HepG2 (cell line): ENCODE measurements around the gene UBE2J1. TPM values are rescaled to one million over a fixed set of nuclear protein-coding genes. Genes with fewer than 3 reads are reported as not detected.
A peak's percentile ranks its signal among the peaks of the same experiment; 100 is the strongest.

Experiments used
- BHLHE40 ChIP-seq: IDR thresholded peaks from 2 replicates; pipeline ENCODE4 v1.6.1; 2011; ENCODE audit warnings: low read length, improper control_type of control experiment
- HDAC2 ChIP-seq: sonication (generic); formaldehyde crosslinking; IDR thresholded peaks from 2 replicates; pipeline ENCODE4 v1.4.0; 2020; ENCODE audit warnings: missing genetic modification reagents
- KDM5B ChIP-seq: sonication (generic); formaldehyde crosslinking; IDR thresholded peaks from 2 replicates; pipeline ENCODE4 v1.4.0; 2020; ENCODE audit warnings: missing genetic modification reagents, mild to moderate bottlenecking, borderline replicate concordance
- LCORL ChIP-seq, 2 experiments: fragments of 450-650 bp in 1 of 2; sonication (generic) in 1 of 2; formaldehyde crosslinking in 1 of 2; IDR thresholded peaks; 2 replicates each; pipeline versions ENCODE4 v1.5.0 to v1.6.1; 2017 to 2020; ENCODE audit warnings: antibody characterized with exemption in 1 of 2, missing genetic modification reagents in 1 of 2
- MYC ChIP-seq: sonication (generic); formaldehyde crosslinking; IDR thresholded peaks from 2 replicates; pipeline ENCODE4 v1.9.0; 2021; ENCODE audit warnings: missing genetic modification reagents, borderline replicate concordance
- PHF8 ChIP-seq: sonication (generic); formaldehyde crosslinking; IDR thresholded peaks from 2 replicates; pipeline ENCODE4 v1.5.0; 2020; ENCODE audit warnings: missing genetic modification reagents
- POLR2AphosphoS5 ChIP-seq: IDR thresholded peaks from 2 replicates; pipeline ENCODE4 v1.6.1; 2012; ENCODE audit warnings: low read depth, low read length
- REL ChIP-seq: sonication (generic); formaldehyde crosslinking; conservative IDR thresholded peaks from 2 replicates; pipeline ENCODE4 v1.8.0; 2022; ENCODE audit warnings: mild to moderate bottlenecking, missing genetic modification reagents, moderate library complexity
- REPIN1 ChIP-seq: sonication (generic); formaldehyde crosslinking; IDR thresholded peaks from 2 replicates; pipeline ENCODE4 v1.8.0; 2022; ENCODE audit warnings: missing genetic modification reagents, low read depth, mild to moderate bottlenecking, borderline replicate concordance
- ZFX ChIP-seq: sonication (generic); formaldehyde crosslinking; IDR thresholded peaks from 2 replicates; pipeline ENCODE4 v1.4.0; 2020; ENCODE audit warnings: mild to moderate bottlenecking, low read depth, missing genetic modification reagents, moderate library complexity
- ZFY ChIP-seq: sonication (generic); formaldehyde crosslinking; IDR thresholded peaks from 2 replicates; pipeline ENCODE4 v1.4.0; 2020; ENCODE audit warnings: missing genetic modification reagents
- ZNF296 ChIP-seq: sonication (generic); formaldehyde crosslinking; conservative IDR thresholded peaks from 2 replicates; pipeline ENCODE4 v1.5.0; 2020; ENCODE audit warnings: mild to moderate bottlenecking, missing genetic modification reagents
- ZNF329 ChIP-seq: sonication (generic); formaldehyde crosslinking; IDR thresholded peaks from 2 replicates; pipeline ENCODE4 v1.9.0; 2021; ENCODE audit warnings: low read depth, mild to moderate bottlenecking, missing genetic modification reagents
- ZNF616 ChIP-seq: sonication (generic); formaldehyde crosslinking; IDR thresholded peaks from 2 replicates; pipeline ENCODE4 v1.5.0; 2020; ENCODE audit warnings: low read depth, mild to moderate bottlenecking, missing genetic modification reagents
- ZNF776 ChIP-seq: sonication (generic); formaldehyde crosslinking; IDR thresholded peaks from 2 replicates; pipeline ENCODE4 v1.4.0; 2020; ENCODE audit warnings: mild to moderate bottlenecking, missing genetic modification reagents
- ZNF780A ChIP-seq: sonication (generic); formaldehyde crosslinking; IDR thresholded peaks from 2 replicates; pipeline ENCODE4 v1.8.0; 2022; ENCODE audit warnings: mild to moderate bottlenecking, missing genetic modification reagents, moderate library complexity
- polyA plus RNA-seq, 8 experiments: library from polyadenylated mRNA; depleted of rRNA in 3 of 8; stranded (reverse) in 7 of 8; unstranded in 1 of 8; fragments of >200 nt; fragmentation: Illumina TruSeq in 4 of 8; extraction: Trizol in 4 of 8; gene quantifications; 2 replicates each; pipeline versions ENCODE4 v1.2.1 to v1.2.3, GENCODE V29; 2011 to 2016; ENCODE audit warnings: low read depth in 4 of 8, missing spikeins in 1 of 8, mixed read lengths in 1 of 8; ENCODE audit not compliant: insufficient read depth in 1 of 8
- total RNA-seq, 5 experiments: library from RNA; depleted of rRNA; stranded (reverse); fragments of >200 nt; fragmentation: Illumina TruSeq; extraction: Trizol; gene quantifications; 2 replicates each; pipeline ENCODE4 v1.2.3, GENCODE V29; 2016; ENCODE audit warnings: low read depth in 1 of 5
- TF ChIP-seq, protein P1 (sequence below): sonication (generic); formaldehyde crosslinking; IDR thresholded peaks from 2 replicates; pipeline ENCODE4 v1.8.0; 2022; ENCODE audit warnings: low read depth, missing genetic modification reagents
- TF ChIP-seq, protein P2 (sequence below): sonication (generic); formaldehyde crosslinking; IDR thresholded peaks from 2 replicates; pipeline ENCODE4 v1.5.0; 2020; ENCODE audit warnings: mild to moderate bottlenecking, missing genetic modification reagents
- TF ChIP-seq, protein P3 (sequence below): sonication (generic); formaldehyde crosslinking; IDR thresholded peaks from 2 replicates; pipeline ENCODE4 v1.9.0; 2021; ENCODE audit warnings: missing genetic modification reagents, borderline replicate concordance
- TF ChIP-seq, protein P4 (sequence below): sonication (generic); formaldehyde crosslinking; IDR thresholded peaks from 2 replicates; pipeline ENCODE4 v1.4.0; 2020; ENCODE audit warnings: mild to moderate bottlenecking, low read depth, missing genetic modification reagents

The UBE2J1 gene
- total and polyA plus RNA-seq, 2 of the 13 experiments (the other 11 are each of a cell fraction or from before 2014, with no cell fraction given), result 19.3 to 24.6 TPM

DNA sequence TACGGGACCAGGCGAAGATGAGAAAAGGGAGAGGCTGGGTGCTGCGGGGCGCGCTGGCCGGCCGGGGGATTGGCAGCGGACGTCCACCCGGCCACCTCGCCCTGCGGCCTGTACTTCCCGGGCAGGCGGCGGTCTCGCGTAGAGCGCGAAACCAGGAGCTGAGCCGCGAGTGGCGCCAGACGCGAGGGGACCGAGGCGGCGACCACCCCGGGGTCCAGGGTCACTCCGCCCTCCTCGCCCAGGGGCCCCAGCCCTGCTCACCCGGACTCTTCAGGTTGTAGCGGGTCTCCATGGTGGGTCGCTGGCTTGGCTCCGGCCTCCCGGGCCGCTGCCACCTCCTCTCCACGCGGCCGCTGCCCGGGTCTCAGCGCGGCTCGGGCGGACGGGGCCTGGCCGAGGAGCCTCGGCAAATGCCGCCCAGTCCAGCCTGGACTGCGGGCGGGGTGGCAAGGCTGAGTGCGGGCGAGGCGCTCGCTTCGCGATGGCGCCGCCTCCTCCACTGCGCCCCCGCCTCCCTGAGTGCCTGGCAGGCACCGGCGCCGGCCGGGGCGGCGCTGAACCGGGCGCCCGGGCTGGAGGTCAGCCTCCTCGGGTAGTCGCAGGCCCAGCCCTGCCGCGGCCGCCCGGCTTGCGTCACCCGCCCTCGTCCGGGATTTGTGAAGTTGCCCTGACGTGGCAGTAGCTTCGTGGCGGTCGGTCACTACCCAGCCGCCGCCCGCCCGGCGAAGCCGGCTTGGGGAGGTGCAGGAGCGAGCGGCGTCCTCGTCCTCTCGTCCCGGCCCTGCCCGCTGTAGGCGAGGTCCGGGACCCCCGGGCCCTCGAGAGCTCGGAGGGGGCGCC lies at the start of gene UBE2J1 (continued):
- TF ChIP-seq, protein P1, sequence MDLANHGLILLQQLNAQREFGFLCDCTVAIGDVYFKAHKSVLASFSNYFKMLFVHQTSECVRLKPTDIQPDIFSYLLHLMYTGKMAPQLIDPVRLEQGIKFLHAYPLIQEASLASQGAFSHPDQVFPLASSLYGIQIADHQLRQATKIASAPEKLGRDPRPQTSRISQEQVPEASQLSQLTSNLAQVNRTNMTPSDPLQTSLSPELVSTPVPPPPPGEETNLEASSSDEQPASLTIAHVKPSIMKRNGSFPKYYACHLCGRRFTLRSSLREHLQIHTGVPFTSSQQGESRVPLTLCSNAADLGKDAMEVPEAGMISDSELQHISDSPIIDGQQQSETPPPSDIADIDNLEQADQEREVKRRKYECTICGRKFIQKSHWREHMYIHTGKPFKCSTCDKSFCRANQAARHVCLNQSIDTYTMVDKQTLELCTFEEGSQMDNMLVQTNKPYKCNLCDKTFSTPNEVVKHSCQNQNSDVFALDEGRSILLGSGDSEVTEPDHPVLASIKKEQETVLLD (CRISPR knock-in tag), result peak; percentile 63; the same call in 1 of the 2 replicates
- TF ChIP-seq, protein P2, sequence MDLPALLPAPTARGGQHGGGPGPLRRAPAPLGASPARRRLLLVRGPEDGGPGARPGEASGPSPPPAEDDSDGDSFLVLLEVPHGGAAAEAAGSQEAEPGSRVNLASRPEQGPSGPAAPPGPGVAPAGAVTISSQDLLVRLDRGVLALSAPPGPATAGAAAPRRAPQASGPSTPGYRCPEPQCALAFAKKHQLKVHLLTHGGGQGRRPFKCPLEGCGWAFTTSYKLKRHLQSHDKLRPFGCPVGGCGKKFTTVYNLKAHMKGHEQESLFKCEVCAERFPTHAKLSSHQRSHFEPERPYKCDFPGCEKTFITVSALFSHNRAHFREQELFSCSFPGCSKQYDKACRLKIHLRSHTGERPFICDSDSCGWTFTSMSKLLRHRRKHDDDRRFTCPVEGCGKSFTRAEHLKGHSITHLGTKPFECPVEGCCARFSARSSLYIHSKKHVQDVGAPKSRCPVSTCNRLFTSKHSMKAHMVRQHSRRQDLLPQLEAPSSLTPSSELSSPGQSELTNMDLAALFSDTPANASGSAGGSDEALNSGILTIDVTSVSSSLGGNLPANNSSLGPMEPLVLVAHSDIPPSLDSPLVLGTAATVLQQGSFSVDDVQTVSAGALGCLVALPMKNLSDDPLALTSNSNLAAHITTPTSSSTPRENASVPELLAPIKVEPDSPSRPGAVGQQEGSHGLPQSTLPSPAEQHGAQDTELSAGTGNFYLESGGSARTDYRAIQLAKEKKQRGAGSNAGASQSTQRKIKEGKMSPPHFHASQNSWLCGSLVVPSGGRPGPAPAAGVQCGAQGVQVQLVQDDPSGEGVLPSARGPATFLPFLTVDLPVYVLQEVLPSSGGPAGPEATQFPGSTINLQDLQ (CRISPR knock-in tag), result peak; percentile 23
- TF ChIP-seq REPIN1 (CRISPR knock-in tag) (peak; percentile 64; the same call in 1 of the 2 replicates), ZNF296 (CRISPR knock-in tag) (no peak), ZFX (CRISPR knock-in tag) (peak; percentile 99), ZNF616 (peak; percentile 70), ZNF329 (CRISPR knock-in tag) (peak; percentile 68; the same call in 1 of the 2 replicates), ZNF780A (no peak), REL (0 out of 2 replicates have a peak, but pooled peaks have one; percentile 46), PHF8 (CRISPR knock-in tag) (peak; percentile 93), HDAC2 (peak; percentile 21; the same call in 1 of the 2 replicates), POLR2AphosphoS5 (peak; percentile 62), BHLHE40 (no peak), ZNF776 (peak; percentile 87), KDM5B (CRISPR knock-in tag) (peak; percentile 92), LCORL (IDR thresholded peaks at IDR 0.05) (peak; percentile 66; the same call in 1 of the 2 replicates), LCORL (CRISPR knock-in tag; IDR thresholded peaks at IDR 0.05) (no peak), MYC (CRISPR knock-in tag) (peak; percentile 73), ZFY (CRISPR knock-in tag) (peak; percentile 99)
- TF ChIP-seq, protein P3, sequence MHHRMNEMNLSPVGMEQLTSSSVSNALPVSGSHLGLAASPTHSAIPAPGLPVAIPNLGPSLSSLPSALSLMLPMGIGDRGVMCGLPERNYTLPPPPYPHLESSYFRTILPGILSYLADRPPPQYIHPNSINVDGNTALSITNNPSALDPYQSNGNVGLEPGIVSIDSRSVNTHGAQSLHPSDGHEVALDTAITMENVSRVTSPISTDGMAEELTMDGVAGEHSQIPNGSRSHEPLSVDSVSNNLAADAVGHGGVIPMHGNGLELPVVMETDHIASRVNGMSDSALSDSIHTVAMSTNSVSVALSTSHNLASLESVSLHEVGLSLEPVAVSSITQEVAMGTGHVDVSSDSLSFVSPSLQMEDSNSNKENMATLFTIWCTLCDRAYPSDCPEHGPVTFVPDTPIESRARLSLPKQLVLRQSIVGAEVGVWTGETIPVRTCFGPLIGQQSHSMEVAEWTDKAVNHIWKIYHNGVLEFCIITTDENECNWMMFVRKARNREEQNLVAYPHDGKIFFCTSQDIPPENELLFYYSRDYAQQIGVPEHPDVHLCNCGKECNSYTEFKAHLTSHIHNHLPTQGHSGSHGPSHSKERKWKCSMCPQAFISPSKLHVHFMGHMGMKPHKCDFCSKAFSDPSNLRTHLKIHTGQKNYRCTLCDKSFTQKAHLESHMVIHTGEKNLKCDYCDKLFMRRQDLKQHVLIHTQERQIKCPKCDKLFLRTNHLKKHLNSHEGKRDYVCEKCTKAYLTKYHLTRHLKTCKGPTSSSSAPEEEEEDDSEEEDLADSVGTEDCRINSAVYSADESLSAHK (CRISPR knock-in tag), result no peak
- TF ChIP-seq, protein P4, sequence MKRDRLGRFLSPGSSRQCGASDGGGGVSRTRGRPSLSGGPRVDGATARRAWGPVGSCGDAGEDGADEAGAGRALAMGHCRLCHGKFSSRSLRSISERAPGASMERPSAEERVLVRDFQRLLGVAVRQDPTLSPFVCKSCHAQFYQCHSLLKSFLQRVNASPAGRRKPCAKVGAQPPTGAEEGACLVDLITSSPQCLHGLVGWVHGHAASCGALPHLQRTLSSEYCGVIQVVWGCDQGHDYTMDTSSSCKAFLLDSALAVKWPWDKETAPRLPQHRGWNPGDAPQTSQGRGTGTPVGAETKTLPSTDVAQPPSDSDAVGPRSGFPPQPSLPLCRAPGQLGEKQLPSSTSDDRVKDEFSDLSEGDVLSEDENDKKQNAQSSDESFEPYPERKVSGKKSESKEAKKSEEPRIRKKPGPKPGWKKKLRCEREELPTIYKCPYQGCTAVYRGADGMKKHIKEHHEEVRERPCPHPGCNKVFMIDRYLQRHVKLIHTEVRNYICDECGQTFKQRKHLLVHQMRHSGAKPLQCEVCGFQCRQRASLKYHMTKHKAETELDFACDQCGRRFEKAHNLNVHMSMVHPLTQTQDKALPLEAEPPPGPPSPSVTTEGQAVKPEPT (CRISPR knock-in tag), result no peak
